IPS-18a (cell line): ENCODE results near the gene SMIM41.
A peak's percentile ranks its signal among the peaks of the same experiment; 100 is the strongest.
"Not testable (repeated sequence)": the region's sequence is repeated elsewhere in the genome, so short reads cannot be mapped to it uniquely, and the experiment has no call there.

Experiments used
- H3K27ac ChIP-seq: one replicate; pipeline ENCODE4 v1.5.1; 2013; ENCODE audit warnings: low read length
- H3K27me3 ChIP-seq: one replicate; pipeline ENCODE4 v1.6.1; 2013; ENCODE audit warnings: mild to moderate bottlenecking, low read length; ENCODE audit not compliant: control insufficient read depth, insufficient read depth
- H3K36me3 ChIP-seq: one replicate; pipeline ENCODE4 v1.6.1; 2013; ENCODE audit warnings: low read depth, low read length; ENCODE audit not compliant: control insufficient read depth
- H3K4me1 ChIP-seq: one replicate; pipeline ENCODE4 v1.6.1; 2013; ENCODE audit warnings: low read depth, low read length; ENCODE audit not compliant: control insufficient read depth
- H3K4me3 ChIP-seq: one replicate; pipeline ENCODE4 v1.5.1; 2013; ENCODE audit warnings: low read length
- H3K9ac ChIP-seq: one replicate; pipeline ENCODE4 v1.6.1; 2013; ENCODE audit warnings: mild to moderate bottlenecking, low read length, moderate library complexity
- H3K9me3 ChIP-seq: one replicate; pipeline ENCODE4 v1.6.1; 2013; ENCODE audit warnings: low read depth, low read length; ENCODE audit not compliant: control insufficient read depth

The SMIM41 gene

DNA sequence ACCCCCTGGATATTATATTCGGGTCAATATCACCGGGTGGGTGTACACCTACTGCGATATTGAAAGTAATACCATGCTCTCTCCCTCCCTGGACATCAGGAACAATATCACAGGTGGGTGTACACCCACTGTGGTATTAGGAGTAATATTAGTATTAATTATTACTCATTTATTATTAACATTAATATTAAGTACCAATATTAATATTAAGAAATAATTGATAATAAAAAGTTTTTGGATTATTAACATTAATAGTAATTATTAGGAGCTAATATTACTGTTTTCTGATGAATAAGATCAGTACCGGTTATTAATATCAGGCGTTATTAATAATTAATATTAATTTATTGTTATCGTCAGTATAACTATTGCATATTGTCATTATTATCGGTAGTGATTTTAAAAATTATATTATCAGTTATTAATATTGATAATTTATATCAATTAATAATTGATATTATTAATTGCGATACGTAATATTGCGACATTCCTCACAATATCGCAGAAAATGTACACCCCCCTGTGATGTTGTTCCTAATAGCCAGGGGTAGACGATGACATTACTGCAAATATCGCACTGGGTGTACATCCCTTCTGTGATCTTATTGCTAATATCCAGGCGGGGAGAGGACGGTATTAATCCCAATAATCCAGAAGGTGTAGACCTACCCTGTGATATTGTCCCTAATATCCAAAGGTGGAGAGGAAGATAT lies 17.0 kb downstream of the SMIM41 start:
- H3K27ac ChIP-seq, result no peak overlapping the region
- H3K4me3 ChIP-seq, result no peak overlapping the region
- H3K9ac ChIP-seq, result no peak overlapping the region
- H3K27me3 ChIP-seq, result no peaks in the 10 kb centered on the region
- H3K9me3 ChIP-seq, result no peaks in the 10 kb centered on the region
- peaks cover 3% of the 10 kb centered on the region for H3K4me1 ChIP-seq
- no peaks in the 10 kb centered on the region for H3K36me3 ChIP-seq

DNA sequence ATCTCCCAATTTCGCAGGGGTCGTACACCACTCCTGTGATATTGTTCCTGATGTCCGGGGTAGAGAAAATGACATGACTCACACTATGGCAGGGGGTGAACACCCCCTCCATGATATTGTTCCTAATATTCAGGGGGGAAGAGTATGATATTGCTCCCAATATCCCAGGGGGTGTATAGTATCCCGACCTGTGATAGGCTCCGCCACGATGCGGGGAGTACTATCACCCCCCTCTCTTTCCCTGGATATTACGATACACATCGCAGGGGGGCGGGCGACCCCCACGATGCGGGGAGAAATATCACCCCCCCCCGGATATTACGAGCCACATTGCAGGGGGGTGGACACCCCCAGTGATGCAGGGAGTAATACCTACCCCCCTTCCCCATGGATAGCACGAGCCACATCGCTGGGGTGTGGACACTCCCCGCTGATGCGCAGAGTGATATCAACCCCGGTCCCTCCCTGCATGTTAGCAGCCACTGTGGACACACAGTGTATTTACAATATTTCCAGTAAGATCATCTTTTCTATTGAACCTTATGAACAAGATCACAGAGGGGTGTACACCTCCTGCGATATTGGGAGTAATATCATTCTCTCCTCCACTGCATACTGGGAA lies 17.7 kb downstream of the SMIM41 start:
- Histone ChIP-seq H3K9me3 (no peaks in the 10 kb centered on the region), H3K4me1 (no peaks in the 10 kb centered on the region), H3K9ac (no peak overlapping the region), H3K27ac (no peak overlapping the region), H3K4me3 (no peak overlapping the region), H3K36me3 (no peaks in the 10 kb centered on the region), H3K27me3 (no peaks in the 10 kb centered on the region)

DNA sequence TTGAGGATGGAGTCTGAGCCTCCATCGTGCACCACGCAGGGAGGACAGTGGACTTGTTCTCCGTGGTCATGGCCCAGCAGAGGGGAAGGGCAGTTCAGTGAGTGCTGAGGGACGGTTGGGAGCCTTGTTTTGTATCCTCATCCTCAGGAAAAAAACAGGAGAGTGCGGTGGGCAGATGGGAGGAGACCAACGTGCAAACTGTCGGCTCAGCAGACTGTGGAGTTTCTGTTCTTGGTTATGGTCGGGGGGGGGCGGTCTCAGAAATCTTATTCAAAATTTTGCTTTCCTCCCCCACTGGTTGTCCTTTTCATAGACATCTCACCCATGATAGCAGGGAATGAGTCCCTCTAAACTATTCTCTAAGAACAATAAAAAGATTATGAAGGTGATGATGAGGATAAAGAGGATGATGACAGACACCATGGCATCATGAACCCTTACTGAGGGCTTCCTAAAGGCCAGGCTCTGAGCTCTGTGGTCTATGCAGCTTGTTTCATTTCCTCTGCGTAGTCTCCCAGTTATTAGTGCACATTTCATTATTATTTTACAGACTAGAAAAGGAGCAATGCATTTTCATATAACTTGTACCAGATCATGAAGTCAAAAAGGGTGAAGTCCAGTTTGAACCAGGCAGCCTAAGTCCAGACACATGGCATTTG lies 25.1 kb downstream of the SMIM41 start:
- H3K9me3 ChIP-seq, H3K4me1 ChIP-seq, H3K9ac ChIP-seq, H3K27ac ChIP-seq, H3K36me3 ChIP-seq, H3K27me3 ChIP-seq, H3K4me3 ChIP-seq: not testable (repeated sequence)

DNA sequence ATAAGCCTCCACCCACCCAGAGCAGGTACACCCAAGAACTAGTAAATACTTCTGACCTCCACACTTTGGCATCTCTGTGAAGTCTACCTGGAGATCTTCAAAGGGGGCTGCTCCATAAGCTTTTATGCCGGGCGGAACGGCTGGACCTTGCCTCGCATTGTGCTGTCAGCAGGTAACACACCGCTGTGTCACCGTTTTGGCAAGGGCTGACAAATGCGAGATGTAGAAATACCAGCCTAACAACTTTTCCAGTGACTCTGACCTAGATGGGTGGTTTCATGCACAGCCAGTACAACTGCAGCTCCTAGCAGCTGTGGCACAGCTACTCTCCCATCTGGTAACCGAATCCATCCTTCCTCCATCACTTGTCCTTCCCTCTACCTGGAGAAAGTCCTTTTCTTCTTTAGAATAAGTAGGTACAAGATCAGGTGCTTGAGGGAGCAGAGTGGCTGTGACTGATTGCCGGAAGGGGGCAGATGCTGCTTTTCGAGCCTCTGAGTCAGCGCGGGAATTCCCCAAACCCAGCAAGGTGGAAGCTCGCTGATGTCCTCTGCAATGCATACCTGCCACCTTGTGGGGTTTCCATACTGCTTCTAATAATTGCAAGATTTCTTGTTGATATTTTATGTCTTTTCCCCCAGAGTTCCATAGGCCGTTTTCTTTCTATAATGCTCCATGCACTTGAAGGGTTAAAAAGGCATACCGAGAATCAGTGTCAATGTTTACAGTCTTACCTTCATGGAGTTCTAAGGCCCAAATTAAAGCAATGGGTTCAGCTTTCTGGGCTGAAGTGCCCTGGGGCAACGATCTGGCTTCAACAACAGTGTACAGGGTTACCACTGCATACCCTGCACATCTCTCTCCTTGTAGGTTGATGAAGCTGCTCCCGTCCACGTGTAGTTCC lies 37.0 kb downstream of the SMIM41 start:
- not testable (repeated sequence) for H3K27ac ChIP-seq, H3K9ac ChIP-seq, H3K9me3 ChIP-seq, H3K27me3 ChIP-seq, H3K4me3 ChIP-seq, H3K36me3 ChIP-seq
- H3K4me1 ChIP-seq, result peaks cover 19% of the 10 kb centered on the region

DNA sequence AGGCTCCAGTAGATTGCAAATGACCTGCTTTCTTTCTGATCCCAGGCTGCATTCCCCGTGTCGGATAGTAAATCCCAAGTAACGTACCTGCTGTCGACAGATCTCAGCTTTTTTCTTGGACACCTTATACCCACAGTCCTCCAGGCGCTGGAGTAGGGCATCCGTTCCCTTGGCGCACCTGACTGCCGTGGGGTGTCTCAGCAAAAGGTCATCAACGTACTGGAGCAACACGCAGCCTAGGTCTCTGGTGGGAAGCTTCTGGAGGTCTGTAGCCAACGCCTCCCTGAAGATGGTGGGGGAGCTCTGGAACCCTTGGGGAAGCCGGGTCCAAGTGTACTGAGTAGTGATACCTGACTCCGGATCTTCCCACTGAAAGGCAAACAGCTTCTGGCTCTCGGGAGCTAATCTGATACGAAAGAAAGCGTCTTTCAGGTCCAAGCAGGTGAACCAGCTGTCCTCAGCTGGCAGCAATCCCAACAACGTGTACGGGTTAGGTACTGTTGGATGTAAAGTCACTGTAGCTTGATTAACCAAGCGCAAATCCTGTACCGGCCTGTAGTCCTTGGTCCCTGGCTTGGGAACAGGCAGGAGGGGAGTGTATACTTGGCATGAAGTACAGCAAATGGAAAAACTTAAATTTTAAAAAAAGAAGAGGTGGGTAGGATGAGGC lies 38.4 kb downstream of the SMIM41 start:
- H3K36me3 ChIP-seq, H3K4me3 ChIP-seq, H3K9ac ChIP-seq, H3K27me3 ChIP-seq, H3K27ac ChIP-seq, H3K9me3 ChIP-seq: not testable (repeated sequence)
- H3K4me1 ChIP-seq, result peaks cover 25% of the 10 kb centered on the region

DNA sequence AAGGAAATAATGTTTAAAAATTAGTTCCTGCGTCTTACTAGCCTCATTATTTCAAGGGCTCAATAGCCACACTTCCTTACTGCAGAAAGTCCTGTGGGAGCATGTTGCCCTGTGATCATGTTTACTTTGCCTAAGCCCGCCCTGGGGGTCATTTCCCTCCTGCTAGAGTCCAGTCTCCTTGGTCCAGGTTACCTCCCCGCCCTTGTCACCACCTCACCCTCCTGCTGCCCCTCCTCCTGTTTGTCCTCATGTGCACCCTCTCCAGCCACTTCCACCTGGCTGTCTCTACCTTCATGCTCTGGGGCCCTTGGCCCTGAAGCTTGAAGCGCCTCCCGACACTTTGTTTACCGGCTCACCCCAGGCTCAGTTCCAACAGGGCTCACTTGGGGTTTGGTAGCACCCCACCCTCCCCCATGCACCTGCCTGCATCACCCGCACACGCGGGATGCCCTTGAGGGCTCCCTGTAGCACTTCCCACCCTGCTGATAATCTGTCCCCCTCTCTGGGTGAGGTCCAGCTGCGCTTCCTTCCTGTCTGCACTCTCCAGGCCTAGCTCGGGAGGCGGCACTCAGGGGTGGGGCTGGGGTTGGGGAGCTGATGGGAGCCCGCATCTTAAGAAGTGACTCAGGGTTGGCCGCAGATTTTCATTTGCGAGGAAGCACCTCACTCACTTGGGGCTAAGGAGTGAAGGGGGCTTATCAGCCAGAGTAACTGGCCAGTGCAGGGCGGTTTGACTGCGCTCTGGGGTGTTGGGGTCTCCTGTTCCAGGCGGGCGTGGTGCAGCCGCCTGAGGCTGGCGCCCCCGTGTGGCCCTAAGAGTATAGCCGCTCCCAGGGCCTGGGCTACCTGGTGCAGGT lies 40.1 kb downstream of the SMIM41 start:
- no peak overlapping the region for H3K9ac ChIP-seq
- no peaks in the 10 kb centered on the region for H3K9me3 ChIP-seq
- H3K27ac ChIP-seq, result no peak overlapping the region
- peaks cover 35% of the 10 kb centered on the region for H3K4me1 ChIP-seq
- H3K27me3 ChIP-seq, result no peaks in the 10 kb centered on the region
- H3K4me3 ChIP-seq, result no peak overlapping the region
- H3K36me3 ChIP-seq, result no peaks in the 10 kb centered on the region

DNA sequence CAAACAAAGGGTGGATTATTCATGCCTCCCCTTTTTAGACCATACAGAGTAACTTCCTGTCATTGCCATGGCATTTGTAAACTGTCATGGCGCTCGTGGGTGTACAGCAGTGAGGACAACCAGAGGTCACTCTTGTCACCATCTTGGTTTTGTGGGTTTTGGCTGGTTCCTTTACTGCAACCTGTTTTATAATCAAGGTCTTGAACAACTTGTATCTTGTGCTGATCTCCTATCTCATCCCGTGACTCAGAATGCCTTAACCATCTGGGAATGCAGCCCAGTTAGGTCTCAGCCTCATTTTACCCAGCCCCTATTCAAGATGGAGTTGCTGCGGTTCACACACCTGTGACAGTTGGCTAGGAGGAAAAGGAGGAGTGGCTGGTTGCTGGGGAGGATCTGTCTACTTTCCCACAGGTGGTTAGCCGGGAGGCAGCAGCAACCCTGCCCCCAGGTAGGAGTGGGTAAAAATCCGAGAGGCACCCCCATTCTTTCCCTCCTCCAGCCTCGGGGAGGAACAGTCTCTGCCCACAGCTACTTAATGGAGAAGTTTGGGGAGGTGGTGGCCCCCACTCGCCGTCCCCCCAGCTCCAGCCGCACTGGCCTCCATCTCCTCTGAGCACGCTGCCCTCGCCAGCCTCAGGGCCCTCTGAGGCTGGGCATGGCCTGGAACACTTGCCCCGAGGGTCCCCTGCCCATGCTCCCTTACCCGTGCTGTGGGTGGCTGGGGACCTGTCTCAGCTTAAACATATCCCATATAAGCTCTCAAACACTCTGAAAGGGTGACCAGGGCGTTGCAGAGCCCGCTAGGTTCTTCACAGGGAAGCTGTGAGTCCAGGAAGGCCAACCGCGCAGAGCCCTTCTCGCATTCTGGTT lies 41.7 kb downstream of the SMIM41 start:
- no peaks in the 10 kb centered on the region for H3K36me3 ChIP-seq
- H3K9ac ChIP-seq, result no peak overlapping the region
- H3K4me3 ChIP-seq, result no peak overlapping the region
- no peaks in the 10 kb centered on the region for H3K27me3 ChIP-seq
- H3K4me1 ChIP-seq, result peaks cover 49% of the 10 kb centered on the region
- no peaks in the 10 kb centered on the region for H3K9me3 ChIP-seq
- H3K27ac ChIP-seq, result no peak overlapping the region

DNA sequence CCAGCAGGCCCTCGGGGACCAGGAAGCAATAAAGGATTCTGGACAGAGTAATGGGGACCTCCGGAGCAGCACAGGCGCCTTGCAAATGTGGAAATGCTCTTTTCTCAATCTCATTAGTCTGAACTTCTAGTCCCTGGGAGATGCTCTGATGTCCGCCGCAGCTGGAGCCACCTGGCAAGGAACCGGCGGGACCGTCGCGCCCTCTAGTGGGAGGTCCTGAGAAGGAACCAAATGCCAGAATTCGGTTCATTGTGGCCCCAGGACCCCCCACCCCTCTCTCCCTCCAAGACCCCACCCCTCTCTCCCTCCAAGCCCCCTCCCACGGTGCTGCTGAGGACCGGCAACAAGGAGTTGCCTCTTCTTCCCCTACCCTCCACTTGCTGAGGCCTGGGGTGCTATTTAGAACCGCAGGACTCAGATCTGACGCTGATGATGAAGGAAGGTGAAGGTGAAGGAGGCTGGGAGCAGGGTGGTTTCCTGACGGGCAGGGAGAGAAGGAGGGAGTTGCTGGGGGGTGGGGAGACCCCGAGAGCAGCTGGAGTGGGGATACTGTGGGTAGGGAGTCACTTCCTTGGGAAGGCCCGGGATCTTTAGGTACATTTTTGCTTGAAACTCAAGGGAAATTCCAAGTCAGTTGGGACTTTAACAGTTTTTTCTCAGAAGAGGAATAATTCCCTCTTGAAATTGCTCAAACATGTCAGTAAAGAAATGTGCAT lies 42.5 kb downstream of the SMIM41 start:
- Histone ChIP-seq H3K9ac (no peak overlapping the region), H3K4me1 (peaks cover 53% of the 10 kb centered on the region), H3K36me3 (no peaks in the 10 kb centered on the region), H3K9me3 (no peaks in the 10 kb centered on the region), H3K27ac (no peak overlapping the region), H3K27me3 (no peaks in the 10 kb centered on the region), H3K4me3 (peak overlapping the region; percentile 21)

DNA sequence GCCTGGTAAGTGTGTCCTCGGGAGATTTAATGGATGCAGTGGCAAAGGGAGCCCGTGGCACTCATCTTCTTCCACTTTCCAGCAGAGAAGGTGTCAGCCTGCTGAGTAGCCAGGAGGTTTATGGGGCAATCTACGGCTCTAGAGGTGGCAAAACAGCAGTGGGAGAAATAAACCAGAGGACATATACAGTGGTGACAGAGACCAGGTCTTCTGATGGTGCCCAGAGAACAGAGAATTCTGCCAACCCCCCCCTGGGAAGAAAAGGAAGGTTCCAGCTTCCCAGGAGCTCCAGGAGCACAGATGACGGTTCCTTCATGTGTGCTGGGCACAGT lies 43.0 kb downstream of the SMIM41 start:
- peak overlapping the region; percentile 21 for H3K4me3 ChIP-seq

More for the DNA sequence above, 43.0 kb downstream of the SMIM41 start:
- H3K4me1 ChIP-seq, result peaks cover 54% of the 10 kb centered on the region
- H3K9me3 ChIP-seq, result no peaks in the 10 kb centered on the region
- no peak overlapping the region for H3K9ac ChIP-seq
- no peak overlapping the region for H3K27ac ChIP-seq
- H3K27me3 ChIP-seq, result no peaks in the 10 kb centered on the region
- H3K36me3 ChIP-seq, result no peaks in the 10 kb centered on the region
